HG02763 (cell line): ENCODE measurements around the gene AK5.

Experiments used
- ATAC-seq: cut with Tn5 transposase; IDR thresholded peaks from one replicate; pipeline ENCODE4 v1.9.1; 2021; ENCODE audit warnings: mild to moderate bottlenecking, moderate library complexity; ENCODE audit not compliant: unreplicated experiment

The AK5 gene

DNA sequence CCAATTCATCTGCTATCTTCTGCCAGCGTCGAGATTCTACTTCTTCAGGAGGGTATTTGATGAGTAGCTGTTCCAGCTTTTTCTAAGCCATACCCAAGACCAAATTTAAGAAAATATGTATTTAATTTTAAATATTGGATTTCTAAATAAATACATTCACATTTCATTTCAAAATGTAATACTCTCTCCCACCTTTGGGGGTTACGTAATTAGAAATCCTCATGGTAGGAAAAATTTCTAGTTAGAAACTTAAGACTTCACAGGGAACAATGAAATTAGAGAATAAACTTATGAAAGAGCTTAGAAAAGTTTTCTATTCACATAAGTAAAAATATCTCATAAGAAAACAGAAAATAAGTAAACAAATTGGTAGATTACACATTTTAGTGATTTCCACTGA is 297.7 kb downstream of the AK5 start:
- ATAC-seq: no peak

DNA sequence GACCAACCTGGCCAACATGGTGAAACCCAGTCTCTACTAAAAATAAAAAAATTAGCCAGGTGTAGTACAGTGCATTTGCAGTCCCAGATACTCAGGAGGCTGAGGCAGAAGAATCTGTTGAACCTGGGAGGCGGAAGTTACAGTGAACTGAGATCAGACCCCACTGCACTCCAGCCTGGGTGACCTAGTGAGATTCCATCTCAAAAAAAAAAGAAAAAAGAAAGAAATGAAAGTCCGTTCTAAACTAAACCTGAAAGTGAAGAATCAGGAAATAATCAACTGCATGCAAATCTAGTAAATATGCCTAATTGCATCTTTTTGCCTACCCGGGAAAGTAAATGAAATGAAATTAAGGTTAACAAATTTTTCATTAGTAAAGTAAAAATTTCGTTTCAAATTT is 301.1 kb downstream of the AK5 start:
- no peak for ATAC-seq

DNA sequence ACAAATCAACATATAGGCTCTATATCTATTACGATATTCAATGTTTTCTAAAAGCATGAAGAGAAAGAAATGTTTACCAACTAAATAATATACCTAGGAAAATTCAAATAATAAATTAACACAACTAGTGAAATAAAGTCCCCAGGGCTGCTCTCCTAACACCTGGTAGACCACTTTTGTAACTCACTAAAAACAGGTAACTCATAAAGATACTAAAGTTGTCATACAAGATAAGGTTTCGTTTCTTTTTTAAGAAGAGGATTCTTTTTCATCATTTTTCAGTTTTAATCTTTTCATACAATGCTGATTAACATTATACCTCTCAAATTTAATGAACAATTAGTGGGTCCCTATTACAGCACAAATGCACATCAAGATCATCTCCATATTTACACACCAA is 301.7 kb downstream of the AK5 start:
- no peak for ATAC-seq

DNA sequence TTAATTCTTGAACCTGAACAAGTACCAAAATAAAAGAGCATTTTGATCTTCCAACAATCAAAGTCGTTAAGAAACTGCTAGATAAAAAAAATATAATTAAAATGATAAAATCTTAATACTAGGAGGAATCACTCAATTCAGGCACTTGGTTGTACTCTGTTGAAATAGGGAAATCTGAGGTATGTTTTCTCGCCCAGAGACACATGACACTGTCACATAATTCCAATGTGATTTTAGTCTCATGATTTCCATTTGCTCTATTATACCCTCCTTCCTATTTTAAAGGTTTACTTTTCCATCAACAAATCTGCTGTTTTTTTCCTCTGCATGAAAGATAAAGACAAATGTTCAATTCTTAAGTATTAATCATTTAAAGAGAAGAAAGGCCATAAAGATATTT is 303.1 kb downstream of the AK5 start:
- ATAC-seq: no peak

DNA sequence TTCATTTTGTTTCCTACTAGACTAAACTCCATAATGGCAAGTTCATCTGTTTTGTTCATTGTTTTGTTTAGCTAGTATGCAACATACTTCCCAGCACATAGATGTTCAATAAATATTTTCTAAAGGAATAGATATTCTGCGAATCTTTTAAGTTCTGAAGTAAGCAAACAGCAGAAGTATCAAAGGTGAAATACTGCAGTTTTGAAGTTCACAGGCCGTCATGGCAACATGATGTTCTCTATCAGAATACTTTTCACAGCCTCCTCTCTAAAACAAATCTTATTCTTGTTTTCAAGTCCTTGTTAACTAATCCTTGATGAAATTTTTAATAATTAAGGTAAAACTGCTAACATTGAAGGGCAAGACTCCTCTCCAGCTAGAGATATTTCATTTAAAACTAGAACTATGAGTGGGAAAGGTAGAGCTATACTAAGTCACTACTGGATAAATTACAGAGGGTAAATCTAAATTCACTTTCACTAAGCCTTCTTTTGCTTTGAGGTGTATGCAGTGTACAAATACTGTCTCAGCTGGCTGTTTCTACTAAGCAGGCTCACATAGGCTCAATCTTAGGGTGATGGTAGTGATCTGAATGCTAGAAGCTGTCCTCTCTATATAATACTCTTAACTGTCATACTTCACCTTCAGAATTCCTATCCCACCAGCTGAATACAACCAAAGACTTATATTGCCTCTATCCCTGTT is 303.9 kb downstream of the AK5 start:
- no peak for ATAC-seq

DNA sequence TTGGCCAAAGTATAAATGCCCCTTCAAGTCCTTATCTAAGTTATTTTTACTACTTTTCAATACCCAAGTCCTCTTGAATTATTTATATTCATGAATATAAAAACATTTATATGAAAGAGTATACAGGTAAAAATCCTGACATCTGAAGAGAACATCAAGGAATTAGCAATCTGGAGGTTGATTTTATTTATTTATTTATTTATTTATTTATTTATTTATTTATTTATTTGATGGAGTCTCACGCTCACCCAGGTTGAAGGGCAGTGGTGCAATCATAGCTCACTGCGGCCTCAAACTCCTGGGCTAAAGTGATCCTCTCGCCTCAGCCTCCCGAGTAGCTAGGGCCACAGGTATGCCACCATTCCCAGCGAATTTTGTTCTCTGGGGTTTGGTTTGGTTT is 307.4 kb downstream of the AK5 start:
- no peak for ATAC-seq

DNA sequence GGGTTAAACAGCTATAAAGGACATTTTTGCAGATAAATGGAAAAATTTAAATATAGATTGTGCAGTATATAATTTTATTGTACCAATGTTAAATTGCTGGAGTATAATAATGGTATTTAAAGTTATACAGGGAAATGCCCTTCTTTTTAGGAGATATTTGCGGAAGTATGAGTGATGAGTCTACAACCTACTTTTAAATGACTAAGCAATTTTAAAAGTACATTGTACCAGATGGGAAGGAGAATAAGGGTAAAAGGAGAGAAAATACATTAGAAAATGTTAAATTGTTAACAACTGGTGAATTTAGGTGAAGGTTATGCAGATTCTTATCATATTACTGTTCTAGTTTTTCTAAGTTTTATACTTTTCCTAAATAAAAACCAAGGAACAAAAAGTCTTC is 308.8 kb downstream of the AK5 start:
- no peak for ATAC-seq

DNA sequence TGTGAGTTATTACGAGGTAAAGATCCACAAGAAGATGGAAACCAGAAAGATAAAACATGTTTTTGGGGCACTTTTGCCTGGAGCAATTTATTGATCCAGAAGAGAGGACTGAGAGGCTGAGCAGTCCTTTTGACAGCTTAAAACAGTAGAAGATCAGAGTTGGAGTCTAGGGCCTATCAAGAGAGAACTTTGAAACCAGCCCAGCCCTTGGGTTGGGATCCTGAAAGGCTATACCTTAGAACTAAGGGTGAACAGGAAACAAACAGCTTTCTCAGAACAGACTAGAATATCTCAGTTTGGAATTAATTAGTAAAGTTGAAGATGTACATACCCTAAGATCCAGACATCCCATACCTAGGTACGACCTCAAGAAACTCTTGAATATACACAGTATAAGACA is 311.1 kb downstream of the AK5 start:
- ATAC-seq: no peak

DNA sequence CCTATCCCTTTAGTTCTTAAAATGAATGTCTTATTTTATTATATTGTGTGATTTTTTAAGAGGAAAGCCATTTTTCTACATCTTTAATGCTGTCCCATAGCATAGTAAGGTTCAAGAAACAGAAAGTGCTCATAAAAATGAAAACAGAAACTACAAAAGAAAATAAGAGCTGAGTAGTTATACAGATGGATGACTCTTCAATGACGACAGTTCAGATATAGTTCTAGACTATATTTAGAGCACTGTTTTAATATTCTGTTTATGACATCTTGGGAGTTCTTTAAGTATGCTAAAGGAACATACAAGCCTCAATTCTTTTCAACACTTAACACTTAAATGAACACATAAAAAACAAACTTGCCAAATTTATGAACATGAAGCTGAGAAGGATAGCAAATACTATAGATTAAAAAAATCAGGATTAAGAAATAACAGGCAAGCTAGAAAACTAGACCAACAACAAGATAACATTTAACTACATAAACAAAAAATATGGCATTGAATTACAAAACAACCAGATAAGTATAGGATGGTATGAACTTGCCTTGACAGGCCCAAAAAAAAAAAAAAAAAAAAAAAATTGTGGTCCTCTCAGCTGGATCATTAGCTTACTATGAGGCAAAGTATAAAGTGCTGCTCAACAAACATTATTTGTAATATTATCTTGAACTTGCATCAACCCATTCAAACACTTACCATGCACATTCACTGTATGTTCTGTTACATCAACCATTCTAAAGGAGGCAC is 312.7 kb downstream of the AK5 start:
- peak; percentile 88 for ATAC-seq

DNA sequence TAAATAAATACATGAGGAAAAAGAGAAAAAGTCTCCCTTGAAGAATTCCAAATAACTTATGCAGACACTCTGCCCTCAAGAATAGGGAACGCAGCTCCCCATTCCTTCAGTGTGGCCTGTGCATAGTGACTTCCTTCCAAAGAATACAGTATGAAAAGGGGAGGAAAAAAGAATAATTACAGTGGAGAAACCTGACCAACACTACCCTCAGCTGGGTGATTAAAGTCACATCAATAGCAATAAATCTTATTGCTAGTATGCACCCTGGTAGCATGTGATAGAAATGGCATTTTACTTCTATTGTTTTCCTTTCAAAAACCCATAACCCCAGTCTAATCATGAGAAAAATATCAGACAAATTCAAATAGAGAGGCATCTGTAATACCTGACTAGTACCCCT is 315.5 kb downstream of the AK5 start:
- no peak for ATAC-seq

DNA sequence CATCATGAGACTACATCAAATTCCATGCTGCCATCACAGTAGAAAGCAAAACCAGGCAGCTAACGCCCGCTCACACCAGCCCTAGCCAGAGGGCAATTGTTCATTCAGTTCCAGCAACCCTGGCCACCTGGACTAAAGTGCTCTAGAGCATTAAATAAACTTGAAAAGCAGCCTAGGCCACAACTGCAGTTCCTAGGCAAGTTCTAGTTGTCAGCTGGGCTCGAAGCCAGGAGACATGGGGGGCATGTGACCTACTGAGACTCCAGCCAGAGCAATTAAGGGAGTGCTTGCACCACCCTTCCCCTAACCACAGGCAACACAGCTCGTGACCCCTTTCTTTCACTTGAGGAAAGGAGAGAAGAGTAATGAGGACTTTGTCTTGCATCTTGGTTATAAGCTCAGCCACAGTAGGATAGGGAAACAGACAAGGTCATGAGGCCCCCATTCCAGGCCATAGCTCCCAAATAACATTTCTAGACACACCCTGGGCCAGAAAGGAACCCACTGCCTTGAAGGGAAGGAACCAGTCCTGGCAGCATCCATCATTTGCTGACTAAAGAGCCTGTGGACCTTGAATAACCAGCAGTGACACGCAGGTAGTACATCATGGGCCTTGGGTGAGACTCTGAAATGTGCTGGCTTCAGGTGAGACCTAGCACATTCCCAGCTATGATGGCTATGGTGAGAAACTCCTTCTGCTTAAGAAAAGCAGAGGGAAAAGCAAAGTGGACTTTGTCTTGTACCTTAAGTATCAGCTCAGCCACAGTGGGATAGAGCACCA is 323.6 kb downstream of the AK5 start:
- ATAC-seq: no peak

DNA sequence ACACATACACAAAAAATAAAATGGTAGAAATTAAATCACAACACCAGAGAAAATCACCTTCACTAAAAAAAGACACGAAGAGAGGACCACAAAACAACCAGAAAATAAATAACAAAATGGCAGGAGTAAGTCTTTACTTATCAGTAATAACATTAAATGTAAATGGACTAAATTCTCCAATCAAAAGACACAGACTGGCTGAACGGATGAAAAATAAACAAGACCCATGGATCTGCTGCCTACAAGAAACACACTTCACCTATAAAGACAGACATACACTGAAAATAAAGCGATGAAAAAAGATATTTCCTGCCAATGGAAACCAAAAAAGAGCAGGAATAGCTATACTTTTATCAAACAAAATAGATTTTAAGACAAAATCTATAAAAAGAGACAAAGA is 327.1 kb downstream of the AK5 start:
- ATAC-seq: no peak
